ENCODE measurements around the gene TPRG1.

- no peak for TF ChIP-seq POLR2A (IDR thresholded peaks at IDR 0.05; ENCODE audit: low read length)
- no peak for TF ChIP-seq GATA1 (IDR thresholded peaks at IDR 0.05; ENCODE audit: low read depth, low read length)
Measured at GRCh38 chr3:189340680-189341460, 169.1 kb downstream of the TPRG1 start.

Measured in erythroblast (primary cell).